HepG2 (cell line): ENCODE results near the gene TMC2. TPM values are rescaled to one million over a fixed set of nuclear protein-coding genes. Genes with fewer than 3 reads are reported as not detected.

Source experiments
- ATAC-seq: fragments of 200-7000 bp; cut with Tn5 transposase; 3 replicates; pipeline ENCODE4 v1.9.1; 2020; ENCODE audit warnings: mild to moderate bottlenecking, moderate library complexity
- BruUV-seq: library from RNA; stranded (reverse); fragments of 400-500 nt; replicated peaks from 2 replicates; lab custom pipeline; 2021; lab: Mats Ljungman, UMichigan
- CTCF ChIA-PET: fragments of 300-600 bp; formaldehyde crosslinking; extraction: SDS; loops from one replicate; lab custom pipeline; 2021; ENCODE audit warnings: low total read pairs, inconsistent platforms, low intra/inter-chr PET ratio; lab: Yijun Ruan, JAX
- POLR2A ChIA-PET: fragments of 350-600 bp; sonication (Branson Sonifier 250); formaldehyde crosslinking; loops from one replicate; lab custom pipeline; 2020; ENCODE audit warnings: antibody characterized with exemption, inconsistent platforms; lab: Yijun Ruan, JAX
- DNase-seq: peaks from one replicate; pipeline ENCODE4 v3.0.0-alpha.2; 2015; ENCODE audit warnings: low spot score
- FAIRE-seq: peaks from 3 replicates; lab custom pipeline; 2011; peaks lifted over from hg19 to GRCh38; lab: Jason Lieb, UNC
- H2AFZ ChIP-seq: one replicate; pipeline ENCODE4 v1.6.1; 2011; ENCODE audit warnings: low read length, inconsistent platforms
- H3K27ac ChIP-seq: fragments of 300-600 bp; 3 replicates; pipeline ENCODE4 v1.8.0; 2011; ENCODE audit warnings: mixed run types, mild to moderate bottlenecking, mixed read lengths, low read length, inconsistent platforms; ENCODE audit not compliant: insufficient read depth; ENCODE audit errors: extremely low read length
- H3K27me3 ChIP-seq, 2 experiments: fragments of 200-600 bp in 1 of 2; 2 replicates in 1 of 2; 3 replicates in 1 of 2; pipeline versions ENCODE4 v1.6.0 to v1.8.0; 2011; ENCODE audit warnings: low read length in 2 of 2, mild to moderate bottlenecking in 2 of 2, moderate library complexity in 2 of 2, inconsistent platforms in 1 of 2; ENCODE audit not compliant: insufficient read depth in 2 of 2, control insufficient read depth in 1 of 2
- H3K36me3 ChIP-seq, 2 experiments: fragments of 200-600 bp in 1 of 2; replicated peaks in 1 of 2; 2 replicates in 1 of 2; 3 replicates in 1 of 2; pipeline versions ENCODE4 v1.5.1 to v1.8.0; 2011; ENCODE audit warnings: low read length in 2 of 2, inconsistent platforms in 1 of 2; ENCODE audit not compliant: insufficient read depth in 2 of 2, control insufficient read depth in 1 of 2
- H3K4me1 ChIP-seq: 2 replicates; pipeline ENCODE4 v1.5.1; 2012; ENCODE audit warnings: low read length, inconsistent platforms; ENCODE audit not compliant: insufficient read depth
- H3K4me2 ChIP-seq: 2 replicates; pipeline ENCODE4 v1.6.0; 2011; ENCODE audit warnings: low read depth, low read length, inconsistent platforms
- H3K4me3 ChIP-seq, 3 experiments: fragments of 200-600 bp in 1 of 3; sonication (generic), shearing (Covaris generic) in 1 of 3; replicated peaks in 1 of 3; 2 replicates each; pipeline ENCODE4 v1.5.1; 2011 to 2016; ENCODE audit warnings: low read length in 3 of 3, inconsistent platforms in 2 of 3, low read depth in 2 of 3, mild to moderate bottlenecking in 2 of 3, control low read depth in 1 of 3, mixed read lengths in 1 of 3; ENCODE audit not compliant: insufficient read depth in 1 of 3
- H3K79me2 ChIP-seq: one replicate; pipeline ENCODE4 v1.6.1; 2011; ENCODE audit warnings: low read length, inconsistent platforms; ENCODE audit not compliant: insufficient read depth
- H3K9ac ChIP-seq: 2 replicates; pipeline ENCODE4 v1.6.0; 2011; ENCODE audit warnings: mild to moderate bottlenecking, low read depth, low read length, inconsistent platforms; ENCODE audit not compliant: insufficient read depth
- H3K9me3 ChIP-seq: 2 replicates; pipeline ENCODE4 v1.5.1; 2012; ENCODE audit warnings: mild to moderate bottlenecking, low read length
- H4K20me1 ChIP-seq: 2 replicates; pipeline ENCODE4 v1.6.0; 2011; ENCODE audit warnings: inconsistent platforms, mild to moderate bottlenecking, low read length, moderate library complexity; ENCODE audit not compliant: insufficient read depth
- E2F2 ChIP-seq: sonication (generic); formaldehyde crosslinking; IDR thresholded peaks from 2 replicates; pipeline ENCODE4 v1.4.0; 2020; ENCODE audit warnings: missing genetic modification reagents, borderline replicate concordance
- ETV5 ChIP-seq: IDR thresholded peaks from 2 replicates; pipeline ENCODE4 v1.6.1; 2018; ENCODE audit warnings: missing biosample characterization, missing genetic modification reagents, inconsistent platforms, borderline replicate concordance
- SKI ChIP-seq: fragments of 450-650 bp; IDR thresholded peaks from one replicate; pipeline ENCODE4 v1.6.1; 2018; ENCODE audit warnings: mild to moderate bottlenecking; ENCODE audit not compliant: partially characterized antibody
- SPEN ChIP-seq: sonication (generic); formaldehyde crosslinking; IDR thresholded peaks from 2 replicates; pipeline ENCODE4 v1.5.1; 2020; ENCODE audit warnings: low read depth, mild to moderate bottlenecking, missing genetic modification reagents
- TFAP4 ChIP-seq: sonication (generic); IDR thresholded peaks from 2 replicates; pipeline ENCODE4 v1.6.1; 2016; ENCODE audit warnings: low read depth, borderline replicate concordance
- ZNF24 ChIP-seq: fragments of 450-650 bp; IDR thresholded peaks from 2 replicates; pipeline ENCODE4 v1.6.1; 2017; ENCODE audit warnings: antibody characterized with exemption, mild to moderate bottlenecking
- WGBS: methylation state at CpG from one replicate; pipeline ENCODE4 v1.1.6; 2017; ENCODE audit warnings: low lambda C conversion rate; 5-methylcytosine and 5-hydroxymethylcytosine counted together
- in situ Hi-C: cut with HindIII; loops from 2 replicates; pipeline ENCODE4 v1.10.0; 2017; ENCODE audit warnings: low pct_unique_long_range_greater_than_20kb; ENCODE audit not compliant: extremely low pct_ligation_motif_present
- intact Hi-C: fragments of 100-400 bp; cut with micrococcal nuclease; formaldehyde crosslinking; loops from one replicate; pipeline ENCODE4 v1.10.0; 2022; ENCODE audit not compliant: unreplicated experiment
- polyA plus RNA-seq, 8 experiments: library from polyadenylated mRNA; depleted of rRNA in 3 of 8; stranded (reverse) in 7 of 8; unstranded in 1 of 8; fragments of >200 nt; fragmentation: Illumina TruSeq in 4 of 8; extraction: Trizol in 4 of 8; gene quantifications; 2 replicates each; pipeline versions ENCODE4 v1.2.1 to v1.2.3, GENCODE V29; 2011 to 2016; ENCODE audit warnings: low read depth in 4 of 8, missing spikeins in 1 of 8, mixed read lengths in 1 of 8; ENCODE audit not compliant: insufficient read depth in 1 of 8
- total RNA-seq, 5 experiments: library from RNA; depleted of rRNA; stranded (reverse); fragments of >200 nt; fragmentation: Illumina TruSeq; extraction: Trizol; gene quantifications; 2 replicates each; pipeline ENCODE4 v1.2.3, GENCODE V29; 2016; ENCODE audit warnings: low read depth in 1 of 5

The TMC2 gene
- total and polyA plus RNA-seq, 2 of the 13 experiments (the other 11 are each of a cell fraction or from before 2014, with no cell fraction given): not detected

GRCh38 chr20:2610326-2610725, 74.0 kb downstream of the TMC2 start:
- intact Hi-C loops (no loop called here), in situ Hi-C loops (no loop called here)
- 34% methylated on average over 6 of the region's 6 CpGs for WGBS
- Histone ChIP-seq H3K9me3 (peaks cover 23% of the 10 kb centered on the region), H3K36me3 (no peaks in the 10 kb centered on the region), H4K20me1 (no peaks in the 10 kb centered on the region), H2AFZ (no peak overlapping the region), H3K9ac (no peak overlapping the region), H3K27me3 (peaks cover 3 to 20% of the 10 kb centered on the region in 2 experiments; a peak in 2 of 5 replicates), H3K4me1 (no peaks in the 10 kb centered on the region), H3K4me2 (no peak overlapping the region), H3K4me3 (no peak overlapping the region), H3K79me2 (no peaks in the 10 kb centered on the region), H3K27ac (no peak overlapping the region)
- ATAC-seq: no peak
- DNase-seq: no peak
- BruUV-seq: no TSS peak
- ChIA-PET CTCF (no interaction called here), POLR2A (no interaction called here)
- no peak for FAIRE-seq
- TF ChIP-seq ZNF24 (no peak), E2F2 (no peak), ETV5 (no peak), SPEN (CRISPR knock-in tag) (no peak), TFAP4 (no peak), SKI (no peak)
